Activated CD4-positive, alpha-beta T cell treated with anti-CD3 and anti-CD28 coated beads, Interleukin-10, Interleukin-2, amounts not matched to agents 100 ng/mL and 50 ng/mL, durations not matched to agents 16 hours and 8 hours (primary cell): ENCODE results near the gene STUM.

Experiments used
- DNase-seq: peaks from one replicate; pipeline ENCODE4 v3.0.0-alpha.2; 2020

STUM gene

GRCh38 chr1:226656601-226657277, 108.2 kb downstream of the STUM start:
- no peak for DNase-seq

GRCh38 chr1:226657895-226658545, 109.5 kb downstream of the STUM start:
- no peak for DNase-seq

DNA sequence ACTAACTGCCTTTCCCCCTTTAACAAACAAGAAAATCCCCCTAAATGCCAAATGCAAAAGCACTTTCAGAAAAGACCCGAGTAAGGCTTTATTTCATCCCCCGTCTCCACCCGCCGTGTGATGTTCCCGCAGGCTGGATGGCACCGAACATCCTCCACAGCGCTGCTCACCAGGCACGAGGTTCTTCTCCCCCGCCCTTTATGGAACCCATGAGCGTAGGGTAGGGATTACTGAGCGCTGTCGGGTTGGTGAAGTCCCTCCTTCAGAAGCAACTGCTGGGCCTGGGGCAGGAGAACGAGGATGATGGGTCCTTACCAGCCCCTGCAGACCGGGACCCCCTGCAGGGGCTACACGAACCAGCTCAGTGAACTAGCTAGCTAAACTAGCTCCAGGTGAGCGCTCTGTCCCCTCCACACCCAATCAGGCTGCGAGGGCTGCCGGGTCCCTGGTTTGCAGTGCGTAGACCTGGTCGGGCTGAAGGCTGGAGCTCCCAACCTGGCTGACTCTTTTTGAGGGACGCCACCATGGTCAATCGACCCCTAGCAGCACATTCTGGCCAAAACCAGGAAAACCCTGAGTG, 110.1 kb downstream of the STUM start:
- no peak for DNase-seq
